Vagina (tissue), 2 donors: ENCODE results near the gene PACSIN1. TPM values are rescaled to one million over a fixed set of nuclear protein-coding genes. Genes with fewer than 3 reads are reported as not detected.
A peak's percentile ranks its signal among the peaks of the same experiment; 100 is the strongest.

ENCODE experiments used
- DNase-seq, 2 donors: peaks; one replicate each; pipeline ENCODE4 v3.0.0-alpha.2; 2017; ENCODE audit errors: extremely low spot score in 2 of 2
- H3K27ac ChIP-seq: fragments of 200-600 bp; sonication (generic); one replicate; pipeline ENCODE4 v1.5.1; 2019
- H3K27me3 ChIP-seq: fragments of 200-600 bp; sonication (generic); one replicate; pipeline ENCODE4 v1.5.1; 2019
- H3K36me3 ChIP-seq, 2 donors: fragments of 200-600 bp; sonication (generic); one replicate each; pipeline ENCODE4 v1.5.1; 2017 to 2019
- H3K4me1 ChIP-seq: fragments of 200-600 bp; sonication (generic); one replicate; pipeline ENCODE4 v1.5.1; 2019
- H3K4me3 ChIP-seq, 2 donors: fragments of 200-600 bp; sonication (generic); 1 replicate in 1 of 2; 2 replicates in 1 of 2; pipeline ENCODE4 v1.5.1; 2016 to 2019
- H3K9me3 ChIP-seq: fragments of 200-600 bp; sonication (generic); one replicate; pipeline ENCODE4 v1.5.1; 2019
- POLR2A ChIP-seq, 2 donors: fragments of 450-650 bp; IDR thresholded peaks; one replicate each; pipeline ENCODE4 v1.6.1; 2017; ENCODE audit warnings: antibody characterized with exemption in 2 of 2, mild to moderate bottlenecking in 2 of 2, moderate library complexity in 2 of 2
- POLR2AphosphoS5 ChIP-seq, 2 donors: sonication (generic); formaldehyde crosslinking; IDR thresholded peaks; one replicate each; pipeline ENCODE4 v1.9.0; 2017; ENCODE audit warnings: antibody characterized with exemption in 2 of 2, mild to moderate bottlenecking in 2 of 2, low read depth in 1 of 2; ENCODE audit not compliant: insufficient read depth in 1 of 2
- intact Hi-C: fragments of 100-400 bp; cut with DNase I; formaldehyde crosslinking; loops from one replicate; pipeline ENCODE4 v1.15.1; 2023
- total RNA-seq: library from RNA; depleted of rRNA; stranded (reverse); fragments of >200 nt; gene quantifications from one replicate; pipeline ENCODE4 v1.2.3, GENCODE V29; 2016
- TF ChIP-seq, protein P1 (sequence below), 3 experiments: fragments of 450-650 bp in 2 of 3; fragments of 200-600 bp in 1 of 3; sonication (generic) in 1 of 3; IDR thresholded peaks; one replicate each; pipeline ENCODE4 v1.5.1; 2017 to 2019; ENCODE audit warnings: antibody characterized with exemption in 3 of 3, mild to moderate bottlenecking in 2 of 3, moderate library complexity in 2 of 3

The PACSIN1 gene, protein sequence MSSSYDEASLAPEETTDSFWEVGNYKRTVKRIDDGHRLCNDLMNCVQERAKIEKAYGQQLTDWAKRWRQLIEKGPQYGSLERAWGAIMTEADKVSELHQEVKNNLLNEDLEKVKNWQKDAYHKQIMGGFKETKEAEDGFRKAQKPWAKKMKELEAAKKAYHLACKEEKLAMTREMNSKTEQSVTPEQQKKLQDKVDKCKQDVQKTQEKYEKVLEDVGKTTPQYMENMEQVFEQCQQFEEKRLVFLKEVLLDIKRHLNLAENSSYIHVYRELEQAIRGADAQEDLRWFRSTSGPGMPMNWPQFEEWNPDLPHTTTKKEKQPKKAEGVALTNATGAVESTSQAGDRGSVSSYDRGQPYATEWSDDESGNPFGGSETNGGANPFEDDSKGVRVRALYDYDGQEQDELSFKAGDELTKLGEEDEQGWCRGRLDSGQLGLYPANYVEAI
- 0.74 TPM for total RNA-seq

DNA sequence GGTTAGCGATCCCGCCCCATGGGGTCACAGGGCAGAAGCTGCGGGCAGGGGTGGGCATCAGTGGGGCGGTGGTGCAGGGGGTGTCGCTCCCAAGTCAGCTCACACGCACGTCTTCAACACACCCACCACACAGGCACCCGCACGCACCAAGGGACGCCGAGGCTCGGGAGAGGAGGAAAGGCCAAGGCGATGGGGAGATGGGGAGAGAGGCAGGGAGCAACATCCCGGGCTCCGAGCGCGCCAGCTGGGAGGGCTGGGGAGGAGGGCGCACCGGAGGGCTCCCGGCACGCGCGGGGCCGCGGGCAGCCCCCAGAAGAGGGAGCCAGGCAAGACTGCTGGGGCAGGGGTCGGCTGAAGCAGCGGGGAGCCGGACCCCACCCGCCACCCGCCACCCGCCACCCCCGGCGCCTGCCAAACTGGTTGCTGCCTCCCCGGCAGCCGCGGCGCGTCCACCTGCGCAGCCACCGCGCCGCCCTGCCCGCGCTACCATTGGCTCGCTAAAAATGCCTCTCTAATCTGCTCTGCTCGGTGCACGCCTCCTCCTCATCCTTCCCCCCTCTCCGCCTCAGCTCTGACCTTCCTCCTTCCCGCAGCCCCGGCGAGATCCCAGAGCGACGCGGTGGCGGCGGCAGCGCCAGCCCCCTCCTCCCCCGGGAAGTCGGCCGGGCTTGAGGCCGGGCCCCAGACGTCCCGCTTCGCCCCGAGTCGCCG, at the start of gene PACSIN1:
Gene PACSIN1, plus strand, starts transcription at position 546 of the 711 bp plus-strand sequence. CDS start 60,230 bp downstream, outside the sequence.
- DNase-seq = no peak
- Histone ChIP-seq H3K4me1 (peaks cover 13% of the 10 kb centered on the region), H3K27me3 (no peaks in the 10 kb centered on the region), H3K27ac (no peak within 1 kb of the TSS), H3K9me3 (no peaks in the 10 kb centered on the region), H3K4me3 (peak within 1 kb of the TSS; percentile 15 to 37), H3K36me3 (no peaks in the 10 kb centered on the region)
- intact Hi-C loops = no loop called here
- TF ChIP-seq, protein P1, sequence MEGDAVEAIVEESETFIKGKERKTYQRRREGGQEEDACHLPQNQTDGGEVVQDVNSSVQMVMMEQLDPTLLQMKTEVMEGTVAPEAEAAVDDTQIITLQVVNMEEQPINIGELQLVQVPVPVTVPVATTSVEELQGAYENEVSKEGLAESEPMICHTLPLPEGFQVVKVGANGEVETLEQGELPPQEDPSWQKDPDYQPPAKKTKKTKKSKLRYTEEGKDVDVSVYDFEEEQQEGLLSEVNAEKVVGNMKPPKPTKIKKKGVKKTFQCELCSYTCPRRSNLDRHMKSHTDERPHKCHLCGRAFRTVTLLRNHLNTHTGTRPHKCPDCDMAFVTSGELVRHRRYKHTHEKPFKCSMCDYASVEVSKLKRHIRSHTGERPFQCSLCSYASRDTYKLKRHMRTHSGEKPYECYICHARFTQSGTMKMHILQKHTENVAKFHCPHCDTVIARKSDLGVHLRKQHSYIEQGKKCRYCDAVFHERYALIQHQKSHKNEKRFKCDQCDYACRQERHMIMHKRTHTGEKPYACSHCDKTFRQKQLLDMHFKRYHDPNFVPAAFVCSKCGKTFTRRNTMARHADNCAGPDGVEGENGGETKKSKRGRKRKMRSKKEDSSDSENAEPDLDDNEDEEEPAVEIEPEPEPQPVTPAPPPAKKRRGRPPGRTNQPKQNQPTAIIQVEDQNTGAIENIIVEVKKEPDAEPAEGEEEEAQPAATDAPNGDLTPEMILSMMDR (IDR thresholded peaks at IDR 0.05) = no peak

DNA sequence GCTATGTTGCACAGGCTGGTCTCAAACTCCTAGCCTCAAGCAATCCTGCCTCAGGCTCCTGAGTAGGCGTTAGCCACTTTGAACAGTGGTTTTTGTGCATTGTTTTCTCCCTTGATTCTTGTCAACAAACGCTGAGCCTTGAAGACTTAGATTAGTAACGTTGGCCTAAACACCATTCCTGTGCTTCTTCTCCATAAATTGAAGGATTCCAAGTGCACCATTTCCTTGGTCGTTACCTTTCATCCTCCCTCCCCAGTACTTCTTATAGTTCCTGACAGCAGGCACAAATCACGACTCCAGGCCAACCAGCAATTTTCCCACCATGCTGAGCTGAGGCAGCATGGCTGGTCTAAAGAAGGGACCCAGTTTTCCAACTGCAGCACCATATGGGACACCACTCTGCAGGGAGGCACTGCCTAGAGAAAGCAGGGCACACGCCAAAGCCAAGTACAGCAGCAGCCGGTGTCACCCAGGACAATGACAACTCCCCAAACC, 49.0 kb upstream of the PACSIN1 start:
- no peaks in the 10 kb centered on the region for H3K9me3 ChIP-seq
- peaks cover 12% of the 10 kb centered on the region for H3K4me1 ChIP-seq
- no peaks in the 10 kb centered on the region for H3K27me3 ChIP-seq
- intact Hi-C loops = loop anchor here (10.0 kb wide), 1 partner anchor 222 kb away; no protein-coding TSS in a partner anchor
- H3K4me3 ChIP-seq = no peak overlapping the region
- H3K36me3 ChIP-seq = peaks cover 6 to 54% of the 10 kb centered on the region in 2 donors
- TF ChIP-seq, protein P1 (IDR thresholded peaks at IDR 0.05) = no peak
- TF ChIP-seq POLR2A (IDR thresholded peaks at IDR 0.05) (no peak), POLR2AphosphoS5 (IDR thresholded peaks at IDR 0.05; ENCODE audit: insufficient read depth in 1 of 2, low read depth in 1 of 2) (no peak)
- H3K27ac ChIP-seq = no peak overlapping the region
- DNase-seq = no peak

DNA sequence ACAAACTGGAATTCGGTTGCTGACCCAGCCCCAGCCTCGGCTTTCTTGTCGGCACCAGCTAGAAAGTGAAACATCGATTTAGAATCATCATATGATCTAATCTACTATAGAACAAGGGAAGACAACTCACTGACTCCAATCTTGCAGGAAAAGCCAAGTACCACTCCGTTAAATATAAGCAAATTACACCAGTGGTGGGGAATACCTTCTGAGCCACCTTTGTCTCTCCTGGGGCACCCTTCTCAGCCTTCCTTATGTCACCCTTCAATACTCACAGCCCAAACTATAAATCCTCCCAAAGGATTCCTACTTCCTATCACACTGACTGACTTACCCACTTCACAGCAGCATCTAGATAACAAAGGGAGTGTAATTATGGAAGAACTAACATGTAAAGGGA, 47.5 kb upstream of the PACSIN1 start:
- Histone ChIP-seq H3K27me3 (no peaks in the 10 kb centered on the region), H3K36me3 (peaks cover 8 to 69% of the 10 kb centered on the region in 2 donors), H3K4me3 (no peak overlapping the region), H3K27ac (no peak overlapping the region), H3K9me3 (no peaks in the 10 kb centered on the region), H3K4me1 (peaks cover 23% of the 10 kb centered on the region)
- TF ChIP-seq POLR2AphosphoS5 (IDR thresholded peaks at IDR 0.05; ENCODE audit: insufficient read depth in 1 of 2, low read depth in 1 of 2) = no peak
- no peak for TF ChIP-seq POLR2A (IDR thresholded peaks at IDR 0.05)
- TF ChIP-seq, protein P1 (IDR thresholded peaks at IDR 0.05) = no peak
- intact Hi-C loops = loop anchor here (10.0 kb wide), 1 partner anchor 224 kb away; no protein-coding TSS in a partner anchor
- DNase-seq = no peak

DNA sequence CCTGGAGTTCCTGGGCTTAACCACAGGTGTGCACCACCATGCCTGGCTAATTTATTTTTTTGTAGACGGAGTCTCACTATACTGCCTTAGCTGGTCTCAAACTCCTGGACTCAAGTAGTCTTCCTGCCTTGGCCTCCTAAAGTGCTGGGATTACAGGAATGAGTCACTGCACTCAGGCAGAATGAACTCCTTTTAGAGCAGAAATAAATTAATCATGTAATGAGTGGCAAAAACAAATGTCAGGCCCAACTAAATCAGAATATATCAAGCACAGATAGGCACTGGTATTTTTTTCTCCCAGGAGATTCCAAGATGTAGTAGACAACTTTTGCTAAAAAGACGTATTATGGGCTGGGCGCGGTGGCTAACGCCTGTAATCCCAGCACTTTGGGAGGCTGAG, 42.6 kb upstream of the PACSIN1 start:
- no peak overlapping the region for H3K27ac ChIP-seq

More for the DNA sequence above, 42.6 kb upstream of the PACSIN1 start:
- no peaks in the 10 kb centered on the region for H3K27me3 ChIP-seq
- H3K4me3 ChIP-seq = no peak overlapping the region
- intact Hi-C loops = no loop called here
- no peaks in the 10 kb centered on the region for H3K9me3 ChIP-seq
- TF ChIP-seq POLR2A (IDR thresholded peaks at IDR 0.05) (no peak), POLR2AphosphoS5 (IDR thresholded peaks at IDR 0.05; ENCODE audit: insufficient read depth in 1 of 2, low read depth in 1 of 2) (no peak)
- TF ChIP-seq, protein P1 (IDR thresholded peaks at IDR 0.05) = no peak
- H3K4me1 ChIP-seq = peaks cover 38% of the 10 kb centered on the region
- H3K36me3 ChIP-seq = peaks cover 8 to 67% of the 10 kb centered on the region in 2 donors
- DNase-seq = no peak
